Measurements from ENCODE around the gene EIF2S1.
"Not testable (repeated sequence)": the region's sequence is repeated elsewhere in the genome, so short reads cannot be mapped to it uniquely, and the experiment has no call there.

The EIF2S1 gene

GRCh38 chr14:67372833-67373232, 12.7 kb downstream of the EIF2S1 start:
- no peak for DNase-seq

- DNase-seq, result no peak
Measured at GRCh38 chr14:67373347-67373746, 13.2 kb downstream of the EIF2S1 start.

DNA sequence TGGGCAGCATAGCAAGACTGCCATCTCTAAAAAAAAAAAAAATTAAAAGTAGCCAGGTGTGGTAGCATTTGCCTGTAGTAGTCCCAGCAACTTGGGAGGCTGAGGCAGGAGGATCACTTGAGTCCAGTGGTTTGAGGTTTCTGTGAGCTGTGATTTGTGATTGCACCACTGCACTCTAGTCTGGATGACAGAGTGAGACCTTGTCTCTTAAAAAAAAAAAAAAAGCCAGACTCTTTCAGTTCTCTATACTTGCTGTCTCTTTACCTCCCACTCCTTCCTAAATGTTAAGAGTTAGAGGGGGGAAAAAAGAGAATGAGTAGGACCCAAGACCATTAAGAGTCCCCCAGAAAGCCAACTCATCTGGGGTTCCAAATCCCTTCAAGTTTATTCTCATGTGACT, 17.8 kb downstream of the EIF2S1 start:
- peak in 2 of 4 experiments; percentile 24 to 34 for DNase-seq

GRCh38 chr14:67385120-67385519, 25.0 kb downstream of the EIF2S1 start:
- no peak for DNase-seq

DNA sequence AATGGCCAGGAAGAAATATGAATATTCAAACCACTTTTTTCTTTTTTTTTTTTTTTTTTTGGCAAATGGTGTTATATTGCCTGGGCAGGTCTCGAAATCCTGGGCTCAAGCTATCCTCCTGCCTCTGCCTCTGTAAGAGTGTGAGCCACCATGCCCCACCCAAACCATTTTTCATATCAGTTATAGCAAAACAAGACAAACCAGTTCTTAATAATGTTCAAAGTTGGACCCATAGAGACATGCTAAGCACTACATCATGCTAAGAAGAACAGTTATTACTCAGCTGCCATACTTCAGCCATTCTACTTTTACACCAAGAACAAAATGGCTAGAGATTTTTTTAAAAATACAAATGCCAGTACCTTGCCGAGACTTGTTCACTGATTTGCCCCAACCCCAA, 25.5 kb downstream of the EIF2S1 start:
- no peak for DNase-seq

DNA sequence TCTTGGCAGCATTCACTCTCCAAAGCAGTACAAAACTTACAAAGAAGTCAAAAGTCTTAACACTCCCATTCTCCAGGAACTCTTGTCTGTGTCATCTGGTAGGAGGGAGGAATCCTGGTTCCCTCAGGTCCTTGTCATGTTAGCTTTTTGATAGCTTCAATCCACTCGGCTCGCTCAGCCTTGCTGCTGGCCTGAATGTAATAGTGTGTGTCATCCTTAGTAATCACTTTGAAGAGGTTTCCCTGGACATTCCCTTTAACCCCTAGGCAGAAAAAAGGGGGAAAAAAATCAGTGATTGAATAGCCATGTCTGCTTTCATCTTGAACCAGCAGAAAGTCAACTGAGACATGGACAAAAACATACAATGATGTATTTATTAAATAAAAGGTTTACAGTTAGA, 27.1 kb downstream of the EIF2S1 start:
- DNase-seq, result no peak

DNA sequence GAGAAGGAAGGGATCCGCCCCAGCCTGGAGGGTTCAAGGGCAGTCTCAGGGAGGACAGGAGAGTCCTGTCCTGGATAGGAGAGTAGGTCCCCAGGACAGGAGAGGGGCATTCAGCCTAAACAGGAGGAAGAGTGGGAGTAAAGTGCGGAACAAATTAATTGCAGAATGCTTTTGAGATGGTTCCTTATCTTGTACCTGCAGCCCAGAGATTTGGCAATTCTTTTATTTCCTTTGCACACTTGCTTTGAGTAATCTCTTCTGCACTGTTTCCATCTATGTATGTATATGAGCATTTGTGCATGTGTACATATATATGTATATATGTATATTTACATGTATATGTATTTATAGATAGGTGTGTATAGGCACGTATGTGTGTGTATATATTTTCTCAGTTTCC, 29.1 kb downstream of the EIF2S1 start:
- no peak for DNase-seq

DNA sequence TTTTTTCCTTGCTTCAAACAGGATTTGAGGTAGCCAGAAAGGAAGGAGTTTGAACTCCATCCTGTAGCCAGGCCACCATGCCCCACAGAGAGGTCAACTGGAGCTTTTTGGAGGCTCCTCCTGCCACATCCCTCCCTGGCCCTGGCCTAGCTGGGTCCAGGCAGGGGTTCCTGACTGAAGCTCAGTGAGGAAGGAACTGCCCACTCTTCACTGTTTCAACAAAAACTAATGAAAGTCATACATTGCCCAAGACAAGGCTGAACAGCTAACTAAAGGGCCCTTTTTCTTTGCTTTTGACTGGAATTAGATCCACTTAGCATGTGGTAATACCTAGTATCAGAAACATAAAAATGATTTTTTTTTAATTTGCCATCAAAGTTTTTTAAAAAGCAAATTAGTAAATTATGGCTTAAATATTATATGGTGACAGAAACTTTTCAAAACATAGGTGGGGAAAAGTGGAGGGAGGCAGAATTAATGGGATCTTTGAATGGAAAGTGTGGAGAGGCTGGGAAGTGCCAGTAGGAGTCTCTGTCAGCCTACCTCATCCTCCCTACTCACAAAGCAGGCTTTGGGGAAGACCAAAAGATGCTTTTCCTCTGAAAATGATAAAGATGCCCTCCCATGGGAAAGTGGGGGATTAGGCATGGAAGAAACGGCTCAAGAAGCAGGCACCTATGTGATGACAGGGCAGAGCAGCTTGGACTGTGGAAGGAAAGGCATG, 29.8 kb downstream of the EIF2S1 start:
- peak; percentile 18 to 64 (median 60) for DNase-seq

DNA sequence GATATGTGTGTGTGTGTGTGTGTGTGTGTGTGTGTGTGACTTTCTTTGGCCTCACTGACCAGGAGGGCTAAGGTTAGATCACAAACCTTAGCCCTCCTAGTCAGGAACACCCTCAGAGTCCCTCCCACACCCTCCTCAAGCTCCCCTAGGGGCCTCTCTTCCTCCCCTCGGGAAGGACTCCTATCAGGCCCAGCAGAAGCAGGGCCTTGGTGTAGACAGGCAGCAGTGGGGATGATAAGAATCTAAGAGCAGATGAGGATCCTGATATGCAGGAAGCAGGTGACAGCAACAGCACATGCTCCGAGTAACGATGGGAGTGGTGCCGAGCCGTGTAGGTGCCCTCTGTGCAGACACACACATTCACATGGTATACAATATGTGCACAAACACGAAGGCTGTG, 31.1 kb downstream of the EIF2S1 start:
- DNase-seq, result no peak

GRCh38 chr14:67392123-67392522, 32.0 kb downstream of the EIF2S1 start:
- DNase-seq, result no peak

- DNase-seq, result no peak
Measured at GRCh38 chr14:67392800-67393199, 32.7 kb downstream of the EIF2S1 start.

DNA sequence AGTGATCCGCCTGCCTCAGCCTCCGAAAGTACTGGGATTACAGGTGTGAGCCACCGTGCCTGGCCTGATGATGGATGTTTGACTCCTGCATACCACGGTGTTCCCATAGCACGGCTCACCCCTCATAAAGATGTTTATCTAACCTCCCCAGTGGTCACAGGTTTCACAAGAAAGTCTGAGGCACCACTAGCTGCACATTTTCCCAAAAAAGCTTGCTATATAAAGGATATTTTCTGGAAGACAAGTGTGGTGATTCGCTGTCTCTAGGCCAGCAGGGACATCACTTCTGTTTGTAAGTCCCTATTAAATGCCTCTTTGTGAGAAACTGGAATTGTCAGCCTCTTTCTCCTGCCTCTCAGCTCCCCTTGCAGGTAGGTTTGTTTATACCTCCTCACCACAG, 33.6 kb downstream of the EIF2S1 start:
- no peak for DNase-seq

DNA sequence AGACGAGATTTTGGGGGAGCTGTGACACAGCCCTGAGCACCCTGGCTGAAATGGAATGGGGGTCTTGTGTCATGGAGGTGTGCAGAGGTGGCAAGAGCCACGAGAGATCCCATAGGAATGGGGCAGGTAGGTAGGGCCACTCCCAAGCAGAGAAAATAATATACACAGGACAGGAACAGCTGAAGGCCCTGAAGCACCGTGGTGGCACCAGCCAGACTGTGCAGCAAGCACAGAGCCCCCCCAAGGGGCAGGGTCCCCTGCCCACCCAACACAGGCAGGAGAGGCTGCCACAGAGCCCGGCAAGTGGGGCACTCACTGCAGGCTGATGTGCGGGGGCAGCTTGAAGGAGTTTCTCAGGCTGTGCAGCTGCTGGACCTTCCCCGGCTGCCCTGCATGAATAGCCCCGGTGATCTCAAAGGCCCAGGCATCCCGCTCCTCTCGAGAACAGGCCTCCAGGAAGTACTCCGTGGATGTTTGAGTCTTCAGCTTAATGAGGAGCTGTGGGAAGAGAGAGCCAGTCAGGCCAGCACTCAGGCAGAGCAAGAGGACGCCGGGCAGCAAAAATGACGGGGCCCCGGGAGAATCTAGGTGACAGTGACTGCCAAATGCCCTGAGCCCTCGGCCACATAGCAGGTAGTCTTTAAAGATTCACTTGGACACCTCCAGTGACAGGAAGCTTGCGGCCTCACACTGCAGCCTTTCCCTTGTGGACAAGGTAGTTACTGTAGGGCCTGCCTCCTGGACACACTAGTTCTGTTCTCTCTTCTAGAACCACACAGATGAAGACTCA, 35.2 kb downstream of the EIF2S1 start:
- DNase-seq, result no peak

DNA sequence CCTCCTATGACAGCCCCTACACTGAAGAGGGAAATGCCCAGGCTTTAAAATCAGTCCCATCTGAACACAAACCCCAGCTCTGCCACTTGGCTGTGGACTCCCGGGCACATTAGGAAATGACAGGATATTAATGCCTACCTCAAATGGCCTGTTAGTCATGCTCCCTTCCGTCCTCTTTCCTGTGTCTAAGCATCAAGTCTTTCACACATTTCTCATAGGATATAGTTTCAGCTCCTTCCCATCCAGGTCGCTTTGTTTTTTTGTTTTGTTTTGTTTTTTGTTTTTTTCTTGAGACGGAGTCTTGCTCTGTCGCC, 35.7 kb downstream of the EIF2S1 start:
- no peak for DNase-seq

GRCh38 chr14:67396381-67396970, 36.3 kb downstream of the EIF2S1 start:
- no peak for DNase-seq

DNA sequence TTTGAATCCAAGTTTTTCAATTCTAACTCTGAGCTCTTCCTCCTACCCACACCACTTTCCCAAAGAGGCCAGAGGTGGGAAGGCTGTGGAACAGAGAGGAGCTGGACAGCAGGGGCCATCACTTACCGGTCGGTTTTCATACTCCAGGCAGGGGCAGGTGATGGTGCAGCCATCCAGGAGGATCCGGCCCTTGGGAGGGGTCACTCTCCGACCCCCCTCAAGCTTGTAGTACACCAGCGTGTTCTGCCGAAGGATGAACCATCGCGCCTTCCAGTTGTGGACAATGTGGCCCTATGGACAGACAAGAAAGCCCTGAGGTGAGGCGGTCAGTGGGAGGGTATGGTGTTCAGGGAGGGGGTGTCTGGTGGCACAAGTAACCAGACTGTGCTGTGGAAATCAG, 37.4 kb downstream of the EIF2S1 start:
- no peak for DNase-seq

DNA sequence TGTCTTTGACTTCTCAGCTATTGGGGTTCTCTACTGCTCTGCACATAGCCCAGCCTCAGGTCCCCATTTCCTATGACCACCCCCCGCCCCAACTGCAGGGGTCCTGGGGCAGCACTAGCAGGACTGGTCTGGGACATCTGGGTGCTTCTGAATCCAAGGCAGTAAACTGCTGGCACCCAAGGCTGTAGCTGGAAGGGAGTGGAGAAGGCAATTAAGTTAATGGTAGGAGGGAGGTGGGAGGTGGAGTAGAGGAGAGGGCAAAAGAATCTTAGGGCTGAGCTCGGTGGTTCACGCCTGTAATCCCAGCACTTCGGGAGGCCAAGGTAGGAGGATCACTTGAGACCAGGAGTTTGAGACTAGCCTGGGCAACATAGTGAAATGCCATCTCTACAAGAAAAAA, 40.3 kb downstream of the EIF2S1 start:
- DNase-seq, result no peak

DNA sequence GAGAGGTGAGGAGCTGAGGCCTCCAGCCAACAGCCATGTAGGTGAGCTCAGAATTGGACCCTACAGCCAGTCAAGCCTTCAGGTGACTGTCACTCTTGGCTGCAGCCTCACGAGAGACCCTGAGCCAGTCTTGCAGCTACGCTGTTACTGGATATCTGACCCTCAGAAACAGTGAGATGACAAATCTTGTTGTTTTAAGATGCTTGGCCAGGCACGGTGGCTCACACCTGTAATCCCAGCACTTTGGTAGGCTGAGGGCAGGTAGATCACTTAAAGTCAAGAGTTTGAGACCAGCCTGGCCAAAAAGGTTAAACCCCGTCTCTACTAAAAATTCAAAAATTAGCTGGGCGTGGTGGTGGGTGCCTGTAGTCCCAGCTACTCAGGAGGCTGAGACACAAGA, 45.6 kb downstream of the EIF2S1 start:
- DNase-seq, result no peak

- not testable (repeated sequence) for DNase-seq
Measured at GRCh38 chr14:67408122-67408801, 48.1 kb downstream of the EIF2S1 start.

DNA sequence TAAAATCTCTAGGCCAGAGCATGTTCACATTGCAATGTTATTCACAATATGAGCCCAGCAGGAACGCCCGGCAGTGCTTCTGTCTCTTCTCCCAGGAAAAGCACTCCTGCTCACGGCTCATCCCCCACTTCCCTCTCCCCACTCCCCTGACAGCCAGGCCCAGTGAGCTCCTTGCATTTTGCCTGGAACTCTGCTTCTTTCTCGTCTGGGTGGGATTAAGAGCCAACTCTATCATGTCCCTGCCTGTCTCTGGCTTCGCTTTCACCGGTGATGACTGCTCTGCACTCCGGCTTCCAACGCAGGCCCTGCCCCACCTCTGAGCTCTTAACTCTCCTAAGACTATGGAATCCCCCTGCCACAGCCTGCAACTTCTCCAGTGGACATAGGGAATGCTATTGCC, 49.3 kb downstream of the EIF2S1 start:
- DNase-seq, result no peak

DNA sequence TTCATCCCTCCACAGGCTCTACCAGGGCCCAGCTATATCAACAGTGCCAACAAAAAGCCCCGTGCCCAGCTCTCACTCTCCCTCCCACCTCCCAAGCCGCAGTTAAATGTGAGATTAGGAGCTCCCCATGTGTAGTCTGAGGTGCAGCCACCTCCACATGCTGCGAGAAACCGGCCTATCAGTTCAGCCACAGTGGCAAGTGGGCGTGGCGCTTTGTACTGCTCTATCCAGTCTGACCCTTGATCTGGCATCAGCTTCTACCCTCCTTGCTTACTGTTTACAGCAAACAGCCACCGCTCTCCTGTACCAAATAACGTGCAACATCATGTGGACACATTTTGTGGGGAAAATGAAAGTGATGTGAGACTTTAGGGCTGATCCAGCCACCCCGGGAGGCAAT, 50.2 kb downstream of the EIF2S1 start:
- no peak for DNase-seq

- no peak for DNase-seq
Measured at GRCh38 chr14:67411370-67411769, 51.2 kb downstream of the EIF2S1 start.

DNA sequence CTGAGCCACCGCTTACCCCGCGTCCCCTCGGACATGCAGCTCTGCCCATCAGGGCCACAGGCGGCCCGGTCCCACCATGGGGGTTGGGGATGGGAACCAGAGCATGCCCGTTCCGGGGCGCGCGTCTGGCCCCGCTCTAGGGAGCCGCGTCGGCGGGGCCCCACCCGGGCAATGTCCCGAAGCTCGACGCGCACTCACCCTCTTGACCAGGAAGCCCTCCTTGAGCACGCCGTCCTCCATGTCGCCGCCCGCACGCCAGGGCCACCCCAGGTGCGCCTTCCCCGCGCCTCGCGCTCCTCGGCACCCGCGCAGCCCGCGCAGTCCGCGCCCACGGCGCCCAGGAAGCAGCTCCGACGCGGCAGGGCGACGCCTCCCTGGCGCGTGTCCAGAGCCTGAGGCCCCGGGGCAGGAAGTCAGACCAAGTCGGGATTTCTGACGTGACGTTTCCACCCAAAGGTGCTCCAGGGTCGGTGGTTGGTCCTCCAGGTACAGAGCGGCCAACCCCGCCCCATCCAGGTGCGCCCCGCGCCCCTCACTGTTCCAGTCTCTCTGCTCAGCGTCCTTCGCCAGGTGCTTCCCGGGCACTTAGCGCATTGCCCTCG, 51.8 kb downstream of the EIF2S1 start, which contains the start of gene PLEK2:
PLEK2 (minus strand) TSS at position 346 of the 602 bp plus-strand sequence; CDS start at position 240, 106 bp downstream.
- peak; percentile 44 to 85 (median 68) for DNase-seq

All from suppressor macrophage (primary cell).